Bronchus fibroblast of lung (primary cell): Measurements from ENCODE around the gene ARFIP1. TPM values are rescaled to one million over a fixed set of nuclear protein-coding genes. Genes with fewer than 3 reads are reported as not detected.

Experiments used
- total RNA-seq: library from RNA; depleted of rRNA; stranded (reverse); fragments of >200 nt; gene quantifications from 2 replicates; pipeline ENCODE4 v1.2.3, GENCODE V29; 2015

The ARFIP1 gene, protein sequence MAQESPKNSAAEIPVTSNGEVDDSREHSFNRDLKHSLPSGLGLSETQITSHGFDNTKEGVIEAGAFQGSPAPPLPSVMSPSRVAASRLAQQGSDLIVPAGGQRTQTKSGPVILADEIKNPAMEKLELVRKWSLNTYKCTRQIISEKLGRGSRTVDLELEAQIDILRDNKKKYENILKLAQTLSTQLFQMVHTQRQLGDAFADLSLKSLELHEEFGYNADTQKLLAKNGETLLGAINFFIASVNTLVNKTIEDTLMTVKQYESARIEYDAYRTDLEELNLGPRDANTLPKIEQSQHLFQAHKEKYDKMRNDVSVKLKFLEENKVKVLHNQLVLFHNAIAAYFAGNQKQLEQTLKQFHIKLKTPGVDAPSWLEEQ
- total RNA-seq = 20.5 and 28.4 TPM in 2 replicates

DNA sequence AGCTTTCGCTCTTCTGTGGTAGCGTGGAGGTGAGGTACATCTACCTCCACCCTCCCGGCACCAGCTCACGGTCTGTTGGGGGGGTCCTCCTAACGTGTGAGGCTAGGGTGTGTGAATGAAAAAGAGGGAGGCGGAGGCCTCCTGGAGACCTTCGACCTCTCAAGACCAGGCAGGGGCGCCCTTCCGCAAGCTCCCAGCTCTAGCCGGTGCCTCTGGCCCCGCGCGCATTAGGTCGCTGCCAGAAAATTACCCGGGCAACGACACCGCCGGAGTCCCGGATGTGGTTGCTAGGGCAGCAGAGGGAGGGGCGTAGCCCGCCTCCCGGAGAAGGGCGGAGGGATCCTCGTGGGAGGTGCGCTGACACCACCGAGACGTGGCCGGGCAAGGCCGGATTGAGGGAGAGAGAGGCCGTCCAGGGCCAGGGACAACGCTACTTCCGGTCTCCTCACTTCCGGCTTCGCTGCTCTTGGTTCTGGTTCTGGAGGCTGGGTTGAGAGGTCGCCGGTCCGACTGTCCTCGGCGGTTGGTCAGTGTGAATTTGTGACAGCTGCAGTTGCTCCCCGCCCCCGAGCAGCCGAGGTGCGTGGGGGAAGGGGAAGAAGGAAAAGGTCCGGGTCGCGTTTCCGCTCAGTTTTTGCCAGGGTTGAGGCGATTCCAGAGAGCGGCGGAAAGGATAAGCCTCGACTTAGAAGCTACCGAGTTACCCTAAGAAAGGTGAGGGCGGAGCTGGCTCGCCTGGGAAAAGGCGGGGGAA lies at the start of gene ARFIP1, which contains the start of gene TIGD4:
TSS of gene ARFIP1 (plus strand) at position 442 of the 754 bp plus-strand sequence. CDS start 49,680 bp downstream, outside the sequence.
TSS of gene TIGD4 (minus strand) at position 218 of the 754 bp plus-strand sequence. CDS start 8,726 bp downstream, outside the sequence.

DNA sequence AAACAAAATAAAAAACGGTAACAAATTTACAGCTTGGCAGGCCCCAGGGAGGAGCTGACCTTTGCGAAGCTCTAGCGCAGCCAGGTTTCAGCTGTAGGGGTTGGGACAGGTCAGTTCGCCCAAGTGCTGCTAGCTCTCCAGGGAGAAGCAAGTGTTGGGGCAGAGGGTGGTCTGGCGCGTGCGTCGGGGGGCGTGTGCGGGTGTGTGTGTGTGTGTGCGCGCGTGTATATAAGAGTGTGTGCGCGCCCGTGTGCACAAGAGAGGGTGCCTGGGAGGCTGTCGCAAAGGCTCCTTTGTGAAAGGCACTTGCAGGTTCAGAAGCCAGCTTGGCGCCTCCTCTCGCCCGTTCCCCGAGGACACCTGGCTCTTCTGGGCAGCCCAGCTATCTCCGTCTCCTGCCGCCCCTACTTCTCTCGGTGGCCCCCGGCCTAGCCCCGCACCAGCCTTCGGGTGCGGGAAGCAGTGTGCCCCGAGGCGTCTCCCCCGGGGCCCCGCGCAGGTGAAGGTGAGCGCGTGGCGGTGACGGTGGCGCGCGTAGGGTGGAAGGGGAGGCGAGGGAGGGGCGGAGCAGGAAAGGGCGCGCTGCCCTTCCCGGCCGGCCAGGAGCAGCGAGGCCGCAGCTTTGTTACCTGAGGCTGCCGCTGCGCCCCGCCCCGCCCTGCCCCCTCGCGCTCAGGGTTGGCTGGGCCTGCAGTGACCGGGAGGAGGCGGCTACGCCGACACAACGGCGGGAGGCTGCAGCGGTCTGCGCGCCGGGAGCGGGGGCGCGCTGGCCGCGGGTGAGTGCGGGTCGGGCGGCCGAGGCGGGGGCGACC lies 156.1 kb downstream of the ARFIP1 start, which contains the start of gene FHDC1:
TSS of gene FHDC1 (plus strand) at position 693 of the 815 bp plus-strand sequence. CDS start 6,735 bp downstream, outside the sequence.

Other genes with a start within 250 kb of the ARFIP1 start
- gene FBXW7, start 243.9 kb upstream of the ARFIP1 start, total RNA-seq = 7.6 and 10.6 TPM in 2 replicates
- 5.5 and 6.2 TPM in 2 replicates for gene TMEM154, start 100.0 kb upstream of the ARFIP1 start, total RNA-seq
- gene TIGD4, start 224 bp upstream of the ARFIP1 start, total RNA-seq = under 0.01 and 0.17 TPM in 2 replicates
- gene FHDC1, start 156.4 kb downstream of the ARFIP1 start, total RNA-seq = under 0.01 and 0.17 TPM in 2 replicates